PC-9 (cell line): ENCODE results near the gene PLEKHH3.
"Not testable (repeated sequence)": the region's sequence is repeated elsewhere in the genome, so short reads cannot be mapped to it uniquely, and the experiment has no call there.

Experiments
- CTCF ChIP-seq: fragments of 200-600 bp; sonication (generic); conservative IDR thresholded peaks from 2 replicates; pipeline ENCODE4 v1.6.1; 2017; ENCODE audit warnings: mixed run types, antibody characterized with exemption, mild to moderate bottlenecking, moderate library complexity
- EZH2 ChIP-seq: fragments of 200-600 bp; sonication (generic); IDR thresholded peaks from 2 replicates; pipeline ENCODE4 v1.8.0; 2017; ENCODE audit warnings: antibody characterized with exemption, low read depth

GRCh38 chr17:42659932-42660274, 16.9 kb downstream of the PLEKHH3 start:
- not testable (repeated sequence) for TF ChIP-seq CTCF, EZH2
